Nephron (organoid): ENCODE measurements around the gene CEP57.

ENCODE experiments used
- H3K27ac Mint-ChIP-seq, 3 experiments: 2 replicates each; pipeline ENCODE4 v1.8.0; 2020; ENCODE audit warnings: mixed read lengths in 3 of 3, mild to moderate bottlenecking in 2 of 3, moderate library complexity in 1 of 3
- H3K27me3 Mint-ChIP-seq: 2 replicates; pipeline ENCODE4 v1.8.0; 2021; ENCODE audit warnings: low read depth, mild to moderate bottlenecking, moderate library complexity, mixed read lengths
- H3K36me3 Mint-ChIP-seq: 2 replicates; pipeline ENCODE4 v1.8.0; 2020; ENCODE audit warnings: low read depth, mixed read lengths
- H3K4me1 Mint-ChIP-seq: 2 replicates; pipeline ENCODE4 v1.8.0; 2020; ENCODE audit warnings: mixed read lengths
- H3K4me3 Mint-ChIP-seq, 3 experiments: 2 replicates each; pipeline ENCODE4 v1.8.0; 2020; ENCODE audit warnings: mild to moderate bottlenecking in 3 of 3, mixed read lengths in 3 of 3, moderate library complexity in 2 of 3
- H3K9me3 Mint-ChIP-seq: 2 replicates; pipeline ENCODE4 v1.8.0; 2020; ENCODE audit warnings: mixed read lengths
- TF ChIP-seq, protein P1 (sequence below), 3 experiments: fragments of 200-600 bp; sonication (generic); IDR thresholded peaks; one replicate each; pipeline ENCODE4 v1.5.0; 2021; ENCODE audit warnings: antibody characterized with exemption in 3 of 3; ENCODE audit not compliant: unreplicated experiment in 3 of 3

CEP57 gene

DNA sequence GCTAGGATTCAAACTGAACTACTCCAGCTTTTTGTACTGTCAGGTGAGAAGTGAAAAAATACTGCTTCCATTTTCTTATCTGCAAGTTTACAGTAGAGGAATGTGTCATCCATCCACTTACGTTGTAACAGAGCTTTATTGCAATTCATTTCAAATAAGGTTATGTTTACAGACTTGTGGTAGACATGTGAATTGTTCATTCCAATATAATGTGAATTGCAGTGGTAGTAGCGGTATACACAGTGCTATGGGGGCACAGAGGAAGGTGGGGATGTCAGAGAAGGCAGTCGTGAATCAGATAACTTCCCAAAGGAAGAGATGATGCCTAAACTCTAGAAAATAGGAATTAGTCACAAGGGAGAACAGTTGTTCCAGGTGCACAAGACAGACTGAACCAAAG is 42.5 kb downstream of the CEP57 start:
- Mint-ChIP-seq H3K36me3 (peaks cover 61% of the 10 kb centered on the region), H3K4me3 (no peak overlapping the region), H3K27me3 (no peaks in the 10 kb centered on the region), H3K9me3 (no peaks in the 10 kb centered on the region), H3K27ac (no peak overlapping the region), H3K4me1 (peaks cover 12% of the 10 kb centered on the region)
- TF ChIP-seq, protein P1, sequence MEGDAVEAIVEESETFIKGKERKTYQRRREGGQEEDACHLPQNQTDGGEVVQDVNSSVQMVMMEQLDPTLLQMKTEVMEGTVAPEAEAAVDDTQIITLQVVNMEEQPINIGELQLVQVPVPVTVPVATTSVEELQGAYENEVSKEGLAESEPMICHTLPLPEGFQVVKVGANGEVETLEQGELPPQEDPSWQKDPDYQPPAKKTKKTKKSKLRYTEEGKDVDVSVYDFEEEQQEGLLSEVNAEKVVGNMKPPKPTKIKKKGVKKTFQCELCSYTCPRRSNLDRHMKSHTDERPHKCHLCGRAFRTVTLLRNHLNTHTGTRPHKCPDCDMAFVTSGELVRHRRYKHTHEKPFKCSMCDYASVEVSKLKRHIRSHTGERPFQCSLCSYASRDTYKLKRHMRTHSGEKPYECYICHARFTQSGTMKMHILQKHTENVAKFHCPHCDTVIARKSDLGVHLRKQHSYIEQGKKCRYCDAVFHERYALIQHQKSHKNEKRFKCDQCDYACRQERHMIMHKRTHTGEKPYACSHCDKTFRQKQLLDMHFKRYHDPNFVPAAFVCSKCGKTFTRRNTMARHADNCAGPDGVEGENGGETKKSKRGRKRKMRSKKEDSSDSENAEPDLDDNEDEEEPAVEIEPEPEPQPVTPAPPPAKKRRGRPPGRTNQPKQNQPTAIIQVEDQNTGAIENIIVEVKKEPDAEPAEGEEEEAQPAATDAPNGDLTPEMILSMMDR (IDR thresholded peaks at IDR 0.05; ENCODE audit: unreplicated experiment in 3 of 3): no peak

DNA sequence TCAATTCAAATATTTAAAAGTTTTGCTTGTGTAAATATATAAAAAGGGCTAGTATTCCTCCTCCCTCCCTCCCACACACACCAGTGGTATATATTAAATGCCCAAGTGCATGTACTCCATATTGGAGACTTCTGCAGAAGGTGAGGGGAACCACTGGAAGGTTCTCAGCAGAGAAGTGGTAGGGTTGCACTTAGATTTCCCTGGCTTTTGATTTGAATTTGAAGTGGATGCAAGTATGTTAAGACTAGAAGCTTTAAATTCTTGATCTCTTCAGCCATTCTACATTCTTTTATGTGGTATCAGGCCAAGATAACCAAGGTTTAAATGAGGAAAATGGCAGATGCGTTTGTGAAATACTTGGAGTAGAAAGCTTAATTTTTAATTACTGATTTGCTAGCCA is 43.1 kb downstream of the CEP57 start:
- Mint-ChIP-seq H3K4me1 (peaks cover 12% of the 10 kb centered on the region), H3K27me3 (no peaks in the 10 kb centered on the region), H3K9me3 (no peaks in the 10 kb centered on the region), H3K4me3 (no peak overlapping the region), H3K27ac (no peak overlapping the region), H3K36me3 (peaks cover 60% of the 10 kb centered on the region)
- TF ChIP-seq, protein P1 (IDR thresholded peaks at IDR 0.05; ENCODE audit: unreplicated experiment in 3 of 3): no peak

- Mint-ChIP-seq H3K36me3 (peaks cover 59% of the 10 kb centered on the region), H3K4me3 (no peak overlapping the region), H3K9me3 (no peaks in the 10 kb centered on the region), H3K4me1 (peaks cover 12% of the 10 kb centered on the region), H3K27me3 (no peaks in the 10 kb centered on the region), H3K27ac (no peak overlapping the region)
- TF ChIP-seq, protein P1 (IDR thresholded peaks at IDR 0.05; ENCODE audit: unreplicated experiment in 3 of 3): no peak
Measured at GRCh38 chr11:95835351-95835750, 45.1 kb downstream of the CEP57 start.

GRCh38 chr11:95835768-95836488 is 45.6 kb downstream of the CEP57 start:
- Mint-ChIP-seq H3K27ac (peak overlapping the region in 2 of 3 experiments; percentile 5 to 11), H3K4me3 (no peak overlapping the region)

GRCh38 chr11:95845167-95845566 is 54.9 kb downstream of the CEP57 start:
- Mint-ChIP-seq H3K9me3 (no peaks in the 10 kb centered on the region), H3K36me3 (peaks cover 39% of the 10 kb centered on the region), H3K4me1 (no peaks in the 10 kb centered on the region), H3K4me3 (no peak overlapping the region), H3K27me3 (no peaks in the 10 kb centered on the region), H3K27ac (no peak overlapping the region)
- TF ChIP-seq, protein P1 (IDR thresholded peaks at IDR 0.05; ENCODE audit: unreplicated experiment in 3 of 3): no peak

More at GRCh38 chr11:95835768-95836488, 45.6 kb downstream of the CEP57 start:
- TF ChIP-seq, protein P1 (IDR thresholded peaks at IDR 0.05; ENCODE audit: unreplicated experiment in 3 of 3): peak; percentile 83 to 86 (median 83)
- Mint-ChIP-seq H3K4me1 (peaks cover 12% of the 10 kb centered on the region), H3K9me3 (no peaks in the 10 kb centered on the region), H3K36me3 (peaks cover 55% of the 10 kb centered on the region), H3K27me3 (no peaks in the 10 kb centered on the region)
